Measurements from ENCODE around the gene WDR76. TPM values are rescaled to one million over a fixed set of nuclear protein-coding genes. Genes with fewer than 3 reads are reported as not detected.

WDR76 gene
- total RNA-seq, 1 experiment from 2014 or later, result 29.6 TPM

- Histone ChIP-seq H4K20me1 (ENCODE audit: control insufficient read depth, insufficient read depth, insufficient read length) (no peaks in the 10 kb centered on the region), H2BK12ac (ENCODE audit: insufficient read length, low read depth, low read length) (no peak overlapping the region), H2AFZ (ENCODE audit: low read length) (no peak overlapping the region), H2BK120ac (ENCODE audit: low read depth, low read length, poor library complexity, severe bottlenecking) (no peak overlapping the region), H4K8ac (replicated peaks; ENCODE audit: insufficient read length, low read depth, low read length) (no peak overlapping the region), H3K4me2 (ENCODE audit: insufficient read depth, insufficient read length, low read length) (no peak overlapping the region), H3K4me1 (ENCODE audit: insufficient read depth, low read length) (no peaks in the 10 kb centered on the region), H2BK15ac (ENCODE audit: low read depth, low read length) (no peak overlapping the region), H3K27me3 (ENCODE audit: insufficient read depth, low read length) (no peaks in the 10 kb centered on the region), H4K5ac (ENCODE audit: insufficient read length, low read depth, low read length) (no peak overlapping the region), H3K79me1 (ENCODE audit: insufficient read depth, low read depth, low read length, poor library complexity, severe bottlenecking) (no peaks in the 10 kb centered on the region), H3K79me2 (ENCODE audit: insufficient read depth, low read length) (no peaks in the 10 kb centered on the region), H2AK5ac (ENCODE audit: insufficient read length, low read length) (no peak overlapping the region), H3K9ac (ENCODE audit: extremely low read depth, insufficient read length, low read length) (no peak overlapping the region), H3K18ac (ENCODE audit: insufficient read length, low read depth, low read length) (no peak overlapping the region), H3K27ac (ENCODE audit: insufficient read length, low read depth, low read length) (no peak overlapping the region), H4K91ac (ENCODE audit: insufficient read length, low read depth, low read length) (no peak overlapping the region), H3K23me2 (ENCODE audit: insufficient read length, low read depth, low read length, poor library complexity, severe bottlenecking) (no peaks in the 10 kb centered on the region), H2BK5ac (ENCODE audit: insufficient read length, low read length) (no peak overlapping the region), H3K23ac (ENCODE audit: insufficient read length, low read depth, low read length) (no peak overlapping the region), H3T11ph (ENCODE audit: low read length) (no peak overlapping the region), H3K9me3 (ENCODE audit: control insufficient read depth, low read depth, low read length) (no peaks in the 10 kb centered on the region), H3K56ac (ENCODE audit: insufficient read length, low read depth, low read length) (no peak overlapping the region), H3K4ac (ENCODE audit: low read depth, low read length) (no peak overlapping the region), H3K14ac (ENCODE audit: insufficient read depth, low read length) (no peak overlapping the region), H2BK20ac (ENCODE audit: low read depth, low read length, poor library complexity, severe bottlenecking) (no peak overlapping the region)
- WGBS (ENCODE audit: extremely low coverage, insufficient read length, low lambda C conversion rate), result no CpG with 5 or more reads among the region's 1 CpG
- H3K27me3 Mint-ChIP-seq (ENCODE audit: low read depth), result no peaks in the 10 kb centered on the region
- DNase-seq, result no peak
- TF ChIP-seq CTCF (conservative IDR thresholded peaks at IDR 0.05), result no peak
- H3K4me3 Mint-ChIP-seq, result no peak overlapping the region
- no peaks in the 10 kb centered on the region for H3K9me3 Mint-ChIP-seq
- peaks cover 0 to 14% (median 5%) of the 10 kb centered on the region in 3 experiments; a peak in 4 of 7 replicates for H3K36me3 Mint-ChIP-seq (ENCODE audit: insufficient read depth in 1 of 3, low read depth in 3 of 3)
- no peak overlapping the region for H3K27ac Mint-ChIP-seq
- H3K4me1 Mint-ChIP-seq, result peaks cover 6 to 9% of the 10 kb centered on the region in 2 experiments; a peak in 2 of 4 replicates
Observed at GRCh38 chr15:43896543-43896942, 69.7 kb downstream of the WDR76 start.
